H9 (cell line): ENCODE results near the gene TYK2. TPM values are rescaled to one million over a fixed set of nuclear protein-coding genes. Genes with fewer than 3 reads are reported as not detected.
A peak's percentile ranks its signal among the peaks of the same experiment; 100 is the strongest.

Source experiments
- DNase-seq: peaks from one replicate; pipeline ENCODE4 v3.0.0-alpha.2; 2017
- H2AFZ ChIP-seq: one replicate; pipeline ENCODE4 v1.6.1; 2013; ENCODE audit warnings: mild to moderate bottlenecking, low read length, control low read depth, moderate library complexity
- H2AK5ac ChIP-seq: 2 replicates; pipeline ENCODE4 v1.6.1; 2013; ENCODE audit warnings: low read length, control low read depth, mixed read lengths; ENCODE audit not compliant: insufficient read length
- H2BK120ac ChIP-seq: one replicate; pipeline ENCODE4 v1.6.1; 2013; ENCODE audit warnings: low read depth, mild to moderate bottlenecking, low read length, control low read depth, inconsistent platforms; ENCODE audit not compliant: poor library complexity, severe bottlenecking
- H2BK12ac ChIP-seq: 2 replicates; pipeline ENCODE4 v1.6.1; 2013; ENCODE audit warnings: low read length, control low read depth, mixed read lengths, low read depth; ENCODE audit not compliant: insufficient read length
- H2BK15ac ChIP-seq: 2 replicates; pipeline ENCODE4 v1.6.1; 2013; ENCODE audit warnings: low read depth, low read length, control low read depth
- H2BK20ac ChIP-seq: one replicate; pipeline ENCODE4 v1.6.1; 2013; ENCODE audit warnings: low read depth, mild to moderate bottlenecking, low read length, control low read depth, inconsistent platforms; ENCODE audit not compliant: poor library complexity, severe bottlenecking
- H2BK5ac ChIP-seq: 2 replicates; pipeline ENCODE4 v1.6.1; 2013; ENCODE audit warnings: low read length, control low read depth, mixed read lengths; ENCODE audit not compliant: insufficient read length
- H3K14ac ChIP-seq: 2 replicates; pipeline ENCODE4 v1.6.1; 2013; ENCODE audit warnings: low read length, control low read depth; ENCODE audit not compliant: insufficient read depth
- H3K18ac ChIP-seq: 2 replicates; pipeline ENCODE4 v1.6.1; 2013; ENCODE audit warnings: low read depth, mild to moderate bottlenecking, mixed read lengths, low read length, control low read depth; ENCODE audit not compliant: insufficient read length
- H3K23ac ChIP-seq: 2 replicates; pipeline ENCODE4 v1.6.1; 2013; ENCODE audit warnings: low read length, control low read depth, mixed read lengths, low read depth; ENCODE audit not compliant: insufficient read length
- H3K23me2 ChIP-seq: 2 replicates; pipeline ENCODE4 v1.6.1; 2013; ENCODE audit warnings: low read depth, mild to moderate bottlenecking, mixed read lengths, low read length, control low read depth; ENCODE audit not compliant: insufficient read length, poor library complexity, severe bottlenecking
- H3K27ac ChIP-seq: 2 replicates; pipeline ENCODE4 v1.5.1; 2013; ENCODE audit warnings: low read length, control low read depth, mixed read lengths, low read depth; ENCODE audit not compliant: insufficient read length
- H3K27me3 ChIP-seq: 2 replicates; pipeline ENCODE4 v1.6.1; 2013; ENCODE audit warnings: low read length, control low read depth, inconsistent platforms; ENCODE audit not compliant: insufficient read depth
- H3K4ac ChIP-seq: 2 replicates; pipeline ENCODE4 v1.6.1; 2013; ENCODE audit warnings: low read depth, mild to moderate bottlenecking, control low read depth, inconsistent platforms, low read length, moderate library complexity
- H3K4me1 ChIP-seq: 2 replicates; pipeline ENCODE4 v1.6.1; 2013; ENCODE audit warnings: low read length, control low read depth, inconsistent platforms; ENCODE audit not compliant: insufficient read depth
- H3K4me2 ChIP-seq: 2 replicates; pipeline ENCODE4 v1.6.1; 2013; ENCODE audit warnings: low read length, control low read depth, mixed read lengths; ENCODE audit not compliant: insufficient read length, insufficient read depth
- H3K56ac ChIP-seq: 2 replicates; pipeline ENCODE4 v1.6.1; 2013; ENCODE audit warnings: low read depth, mild to moderate bottlenecking, mixed read lengths, low read length, control low read depth; ENCODE audit not compliant: insufficient read length
- H3K79me1 ChIP-seq: 2 replicates; pipeline ENCODE4 v1.6.1; 2013; ENCODE audit warnings: low read depth, mild to moderate bottlenecking, moderate library complexity, low read length, control low read depth, inconsistent platforms; ENCODE audit not compliant: insufficient read depth, poor library complexity, severe bottlenecking
- H3K79me2 ChIP-seq: 2 replicates; pipeline ENCODE4 v1.6.1; 2013; ENCODE audit warnings: low read length, control low read depth, inconsistent platforms; ENCODE audit not compliant: insufficient read depth
- H3K9ac ChIP-seq: 2 replicates; pipeline ENCODE4 v1.6.1; 2013; ENCODE audit warnings: low read length, control low read depth, mixed read lengths; ENCODE audit not compliant: insufficient read length; ENCODE audit errors: extremely low read depth
- H3K9me3 ChIP-seq: one replicate; pipeline ENCODE4 v1.6.1; 2013; ENCODE audit warnings: low read depth, low read length, inconsistent platforms; ENCODE audit not compliant: control insufficient read depth
- H3T11ph ChIP-seq: one replicate; pipeline ENCODE4 v1.6.1; 2013; ENCODE audit warnings: mild to moderate bottlenecking, low read length, control low read depth, inconsistent platforms
- H4K20me1 ChIP-seq: one replicate; pipeline ENCODE4 v1.6.1; 2013; ENCODE audit not compliant: control insufficient read depth, insufficient read length, insufficient read depth
- H4K5ac ChIP-seq: 2 replicates; pipeline ENCODE4 v1.6.1; 2013; ENCODE audit warnings: low read depth, mild to moderate bottlenecking, mixed read lengths, low read length, control low read depth; ENCODE audit not compliant: insufficient read length
- H4K8ac ChIP-seq: replicated peaks from 2 replicates; pipeline ENCODE4 v1.6.1; 2013; ENCODE audit warnings: low read length, control low read depth, mixed read lengths, low read depth; ENCODE audit not compliant: insufficient read length
- H4K91ac ChIP-seq: 2 replicates; pipeline ENCODE4 v1.6.1; 2013; ENCODE audit warnings: low read depth, mild to moderate bottlenecking, moderate library complexity, mixed read lengths, low read length, control low read depth; ENCODE audit not compliant: insufficient read length
- H3K27ac Mint-ChIP-seq, 3 experiments: 2 replicates in 2 of 3; 3 replicates in 1 of 3; pipeline ENCODE4 v1.8.0; 2020 to 2021; ENCODE audit warnings: mixed read lengths in 3 of 3, mild to moderate bottlenecking in 1 of 3, moderate library complexity in 1 of 3
- H3K27me3 Mint-ChIP-seq: 2 replicates; pipeline ENCODE4 v1.8.0; 2021; ENCODE audit warnings: low read depth, mild to moderate bottlenecking, moderate library complexity, mixed read lengths
- H3K36me3 Mint-ChIP-seq, 3 experiments: 2 replicates in 2 of 3; 3 replicates in 1 of 3; pipeline ENCODE4 v1.8.0; 2020 to 2021; ENCODE audit warnings: low read depth in 3 of 3, mixed read lengths in 3 of 3; ENCODE audit not compliant: insufficient read depth in 1 of 3
- H3K4me1 Mint-ChIP-seq, 2 experiments: 2 replicates each; pipeline ENCODE4 v1.8.0; 2020; ENCODE audit warnings: mixed read lengths in 2 of 2
- H3K4me3 Mint-ChIP-seq, 2 experiments: 2 replicates in 1 of 2; 3 replicates in 1 of 2; pipeline ENCODE4 v1.8.0; 2020 to 2021; ENCODE audit warnings: mild to moderate bottlenecking in 2 of 2, mixed read lengths in 2 of 2, moderate library complexity in 1 of 2
- H3K9me3 Mint-ChIP-seq, 2 experiments: 2 replicates in 1 of 2; 3 replicates in 1 of 2; pipeline ENCODE4 v1.8.0; 2020; ENCODE audit warnings: mild to moderate bottlenecking in 2 of 2, mixed read lengths in 2 of 2, moderate library complexity in 1 of 2
- CTCF ChIP-seq: fragments of 200-600 bp; sonication (generic); conservative IDR thresholded peaks from 3 replicates; pipeline ENCODE4 v1.8.0; 2021; ENCODE audit warnings: antibody characterized with exemption, mild to moderate bottlenecking
- WGBS: extraction: QIAGEN DNeasy Blood & Tissue Kit; methylation state at CpG from one replicate; pipeline ENCODE4 v1.1.7; 2013; ENCODE audit warnings: missing lambda C conversion rate, low lambda C conversion rate, mixed read lengths; ENCODE audit not compliant: insufficient read length; ENCODE audit errors: extremely low coverage; 5-methylcytosine and 5-hydroxymethylcytosine counted together
- total RNA-seq: library from RNA; stranded (reverse); gene quantifications from 2 replicates; pipeline ENCODE4 v1.2.1, GENCODE V29; 2021

TYK2 gene
- total RNA-seq, 1 experiment from 2014 or later, result 61.4 TPM

- Histone ChIP-seq H3K27me3 (no peaks in the 10 kb centered on the region; the same call in 1 of the 2 replicates), H2AFZ (no peak overlapping the region), H4K20me1 (no peaks in the 10 kb centered on the region), H3K56ac (no peak overlapping the region), H3K23me2 (peaks cover 24% of the 10 kb centered on the region), H2BK15ac (no peak overlapping the region), H3K79me2 (peaks cover 8% of the 10 kb centered on the region; the same call in 1 of the 2 replicates), H3K4me1 (peaks cover 6% of the 10 kb centered on the region; the same call in 1 of the 2 replicates), H2BK20ac (no peak overlapping the region), H2BK120ac (no peak overlapping the region), H2AK5ac (no peak overlapping the region), H3K23ac (no peak overlapping the region), H3K18ac (no peak overlapping the region), H3K4me2 (peak overlapping the region; percentile 91), H3T11ph (no peak overlapping the region), H4K8ac (no peak overlapping the region), H2BK12ac (no peak overlapping the region), H3K9me3 (no peaks in the 10 kb centered on the region), H4K91ac (no peak overlapping the region), H3K14ac (no peak overlapping the region), H2BK5ac (no peak overlapping the region), H3K79me1 (peaks cover 4% of the 10 kb centered on the region), H3K4ac (no peak overlapping the region), H3K9ac (no peak overlapping the region), H4K5ac (no peak overlapping the region), H3K27ac (no peak overlapping the region)
- peak; percentile 29; the same call in 2 of the 3 replicates for TF ChIP-seq CTCF
- peak overlapping the region in 1 of 3 experiments; percentile 28; a peak in 1 of 7 replicates for H3K27ac Mint-ChIP-seq
- peaks cover 4 to 20% (median 8%) of the 10 kb centered on the region in 3 experiments; a peak in 6 of 7 replicates for H3K36me3 Mint-ChIP-seq
- H3K4me1 Mint-ChIP-seq, result peaks cover 32% of the 10 kb centered on the region in 2 experiments
- peak overlapping the region; percentile 95 to 96 for H3K4me3 Mint-ChIP-seq
- no peaks in the 10 kb centered on the region; the same call in 1 of the 2 replicates for H3K27me3 Mint-ChIP-seq
- no CpG with 5 or more reads among the region's 59 CpGs for WGBS
- peak; percentile 95 for DNase-seq
- H3K9me3 Mint-ChIP-seq, result no peaks in the 10 kb centered on the region; a peak in 2 of 5 replicates
These were observed 45.6 kb downstream of the TYK2 start for GRCh38 chr19:10334588-10335351.
